GM21723 (cell line): ENCODE data around the gene CIDEC.
"Not testable (repeated sequence)": the region's sequence is repeated elsewhere in the genome, so short reads cannot be mapped to it uniquely, and the experiment has no call there.

Source experiments
- ATAC-seq: cut with Tn5 transposase; IDR thresholded peaks from one replicate; pipeline ENCODE4 v1.9.1; 2021; ENCODE audit warnings: mild to moderate bottlenecking, moderate library complexity; ENCODE audit not compliant: unreplicated experiment

The CIDEC gene

GRCh38 chr3:9902372-9903237, 22.6 kb upstream of the CIDEC start, which contains the start of gene IL17RE:
Gene IL17RE (plus strand): TSS chr3:9902848. CDS start chr3:9902933, 85 bp downstream.
- no peak for ATAC-seq

- ATAC-seq = no peak
These were observed 21.9 kb upstream of the CIDEC start for GRCh38 chr3:9901967-9902366.

GRCh38 chr3:9900965-9901415, 20.9 kb upstream of the CIDEC start:
- not testable (repeated sequence) for ATAC-seq

GRCh38 chr3:9899289-9899791, 19.3 kb upstream of the CIDEC start:
- ATAC-seq = no peak

GRCh38 chr3:9898467-9899241, 18.6 kb upstream of the CIDEC start:
- ATAC-seq = no peak

- no peak for ATAC-seq
These were observed 17.6 kb upstream of the CIDEC start for GRCh38 chr3:9897408-9898372.

- ATAC-seq = not testable (repeated sequence)
These were observed 16.8 kb upstream of the CIDEC start for GRCh38 chr3:9896755-9897407.

- ATAC-seq = not testable (repeated sequence)
These were observed 15.7 kb upstream of the CIDEC start for GRCh38 chr3:9895715-9896114.

GRCh38 chr3:9893739-9894138, 13.7 kb upstream of the CIDEC start:
- ATAC-seq = no peak

- no peak for ATAC-seq
These were observed 11.1 kb upstream of the CIDEC start for GRCh38 chr3:9891072-9891622.

- peak; percentile 79 for ATAC-seq
These were observed 10.4 kb upstream of the CIDEC start, which contains the start of gene JAGN1 for GRCh38 chr3:9890249-9891071. Gene JAGN1 (plus strand): TSS chr3:9890610. CDS start chr3:9890723, 113 bp downstream.

- no peak for ATAC-seq
These were observed 9.4 kb upstream of the CIDEC start for GRCh38 chr3:9889405-9889804.

- no peak for ATAC-seq
These were observed 8.5 kb upstream of the CIDEC start for GRCh38 chr3:9888540-9888939.

- no peak for ATAC-seq
These were observed 7.4 kb upstream of the CIDEC start for GRCh38 chr3:9887480-9887879.

GRCh38 chr3:9886328-9886727, 6.3 kb upstream of the CIDEC start:
- ATAC-seq = no peak

GRCh38 chr3:9884555-9885165, 4.6 kb upstream of the CIDEC start:
- ATAC-seq = no peak

GRCh38 chr3:9883706-9884554, 3.9 kb upstream of the CIDEC start:
- ATAC-seq = no peak
